ENCODE data around the gene TAX1BP1.

DNA sequence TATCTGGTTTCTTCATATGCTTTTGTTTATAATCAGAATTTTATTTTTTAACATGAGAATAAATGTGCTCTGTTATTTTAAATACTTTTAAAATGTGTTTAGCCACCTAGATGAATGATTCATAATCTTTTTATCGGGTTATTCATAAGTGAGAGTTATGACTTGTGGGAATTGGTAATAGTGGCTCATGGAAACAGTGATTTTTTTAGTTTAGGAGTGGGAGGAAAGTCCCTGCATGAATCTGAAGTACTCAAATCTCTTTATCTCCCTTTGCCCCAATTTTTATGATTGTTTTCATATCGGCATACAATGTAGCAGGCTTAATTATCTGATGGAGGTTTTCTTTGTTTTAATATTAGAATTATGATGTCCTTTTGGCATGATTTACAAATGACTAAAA lies 42.9 kb downstream of the TAX1BP1 start:
- TF ChIP-seq, protein P1, sequence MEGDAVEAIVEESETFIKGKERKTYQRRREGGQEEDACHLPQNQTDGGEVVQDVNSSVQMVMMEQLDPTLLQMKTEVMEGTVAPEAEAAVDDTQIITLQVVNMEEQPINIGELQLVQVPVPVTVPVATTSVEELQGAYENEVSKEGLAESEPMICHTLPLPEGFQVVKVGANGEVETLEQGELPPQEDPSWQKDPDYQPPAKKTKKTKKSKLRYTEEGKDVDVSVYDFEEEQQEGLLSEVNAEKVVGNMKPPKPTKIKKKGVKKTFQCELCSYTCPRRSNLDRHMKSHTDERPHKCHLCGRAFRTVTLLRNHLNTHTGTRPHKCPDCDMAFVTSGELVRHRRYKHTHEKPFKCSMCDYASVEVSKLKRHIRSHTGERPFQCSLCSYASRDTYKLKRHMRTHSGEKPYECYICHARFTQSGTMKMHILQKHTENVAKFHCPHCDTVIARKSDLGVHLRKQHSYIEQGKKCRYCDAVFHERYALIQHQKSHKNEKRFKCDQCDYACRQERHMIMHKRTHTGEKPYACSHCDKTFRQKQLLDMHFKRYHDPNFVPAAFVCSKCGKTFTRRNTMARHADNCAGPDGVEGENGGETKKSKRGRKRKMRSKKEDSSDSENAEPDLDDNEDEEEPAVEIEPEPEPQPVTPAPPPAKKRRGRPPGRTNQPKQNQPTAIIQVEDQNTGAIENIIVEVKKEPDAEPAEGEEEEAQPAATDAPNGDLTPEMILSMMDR (IDR thresholded peaks at IDR 0.05), result no peak
- TF ChIP-seq POLR2A (IDR thresholded peaks at IDR 0.05), result no peak
